ENCODE measurements around the gene TRABD2B. TPM values are rescaled to one million over a fixed set of nuclear protein-coding genes. Genes with fewer than 3 reads are reported as not detected.

Gene TRABD2B
- total RNA-seq, 1 donor: under 0.01 TPM

GRCh38 chr1:47865881-47866535 is 131.2 kb downstream of the TRABD2B start:
- H4K20me1 ChIP-seq (ENCODE audit: insufficient read depth, low read length): no peaks in the 10 kb centered on the region
- H3K4me2 ChIP-seq (ENCODE audit: insufficient read depth, low read length): no peak overlapping the region
- no peak overlapping the region for H3K27ac ChIP-seq (ENCODE audit: low read depth, low read length)
- no peak for DNase-seq (ENCODE audit: insufficient read length, low spot score, missing footprints)
- no peaks in the 10 kb centered on the region for H3K4me1 ChIP-seq (ENCODE audit: insufficient read depth, low read length)
- H3K9me3 ChIP-seq (ENCODE audit: low read depth, low read length): no peaks in the 10 kb centered on the region
- no peak overlapping the region for H2AFZ ChIP-seq (ENCODE audit: low read length)
- no peak overlapping the region for H3K4me3 ChIP-seq (ENCODE audit: insufficient read depth, low read length)
- no peaks in the 10 kb centered on the region for H3K27me3 ChIP-seq (ENCODE audit: insufficient read depth, low read length)
- no peaks in the 10 kb centered on the region for H3K36me3 ChIP-seq (ENCODE audit: insufficient read depth, low read length)
- H3K79me2 ChIP-seq (ENCODE audit: insufficient read depth, low read length): no peaks in the 10 kb centered on the region
- no peak for TF ChIP-seq CTCF (IDR thresholded peaks at IDR 0.05; ENCODE audit: extremely low read depth, low read depth, low read length)

- Histone ChIP-seq H3K36me3 (ENCODE audit: insufficient read depth, low read length) (no peaks in the 10 kb centered on the region), H3K27ac (ENCODE audit: low read depth, low read length) (no peak overlapping the region), H3K4me2 (ENCODE audit: insufficient read depth, low read length) (no peak overlapping the region), H3K9me3 (ENCODE audit: low read depth, low read length) (no peaks in the 10 kb centered on the region), H4K20me1 (ENCODE audit: insufficient read depth, low read length) (no peaks in the 10 kb centered on the region), H3K27me3 (ENCODE audit: insufficient read depth, low read length) (no peaks in the 10 kb centered on the region), H3K4me1 (ENCODE audit: insufficient read depth, low read length) (no peaks in the 10 kb centered on the region), H2AFZ (ENCODE audit: low read length) (no peak overlapping the region), H3K79me2 (ENCODE audit: insufficient read depth, low read length) (no peaks in the 10 kb centered on the region), H3K4me3 (ENCODE audit: insufficient read depth, low read length) (no peak overlapping the region)
- DNase-seq (ENCODE audit: insufficient read length, low spot score, missing footprints): no peak
- no peak for TF ChIP-seq CTCF (IDR thresholded peaks at IDR 0.05; ENCODE audit: extremely low read depth, low read depth, low read length)
Observed at GRCh38 chr1:47859092-47859743, 138.0 kb downstream of the TRABD2B start.

- Histone ChIP-seq H3K79me2 (ENCODE audit: insufficient read depth, low read length) (no peaks in the 10 kb centered on the region), H3K27me3 (ENCODE audit: insufficient read depth, low read length) (no peaks in the 10 kb centered on the region), H3K36me3 (ENCODE audit: insufficient read depth, low read length) (no peaks in the 10 kb centered on the region), H3K4me1 (ENCODE audit: insufficient read depth, low read length) (no peaks in the 10 kb centered on the region), H3K27ac (ENCODE audit: low read depth, low read length) (no peak overlapping the region), H2AFZ (ENCODE audit: low read length) (no peak overlapping the region), H3K9me3 (ENCODE audit: low read depth, low read length) (no peaks in the 10 kb centered on the region), H3K4me3 (ENCODE audit: insufficient read depth, low read length) (no peak overlapping the region), H3K4me2 (ENCODE audit: insufficient read depth, low read length) (no peak overlapping the region), H4K20me1 (ENCODE audit: insufficient read depth, low read length) (no peaks in the 10 kb centered on the region)
- no peak for TF ChIP-seq CTCF (IDR thresholded peaks at IDR 0.05; ENCODE audit: extremely low read depth, low read depth, low read length)
- no peak for DNase-seq (ENCODE audit: insufficient read length, low spot score, missing footprints)
Observed at GRCh38 chr1:47856996-47857395, 140.2 kb downstream of the TRABD2B start.

- Histone ChIP-seq H3K4me3 (ENCODE audit: insufficient read depth, low read length) (no peak overlapping the region), H4K20me1 (ENCODE audit: insufficient read depth, low read length) (no peaks in the 10 kb centered on the region), H3K4me2 (ENCODE audit: insufficient read depth, low read length) (no peak overlapping the region), H3K27me3 (ENCODE audit: insufficient read depth, low read length) (no peaks in the 10 kb centered on the region), H2AFZ (ENCODE audit: low read length) (no peak overlapping the region), H3K4me1 (ENCODE audit: insufficient read depth, low read length) (no peaks in the 10 kb centered on the region), H3K9me3 (ENCODE audit: low read depth, low read length) (no peaks in the 10 kb centered on the region), H3K79me2 (ENCODE audit: insufficient read depth, low read length) (no peaks in the 10 kb centered on the region), H3K36me3 (ENCODE audit: insufficient read depth, low read length) (no peaks in the 10 kb centered on the region), H3K27ac (ENCODE audit: low read depth, low read length) (no peak overlapping the region)
- TF ChIP-seq CTCF (IDR thresholded peaks at IDR 0.05; ENCODE audit: extremely low read depth, low read depth, low read length): no peak
- DNase-seq (ENCODE audit: insufficient read length, low spot score, missing footprints): no peak
Observed at GRCh38 chr1:47855230-47855629, 142.0 kb downstream of the TRABD2B start.

Measured in osteoblast (primary cell).